Panc1 (cell line): Measurements from ENCODE around the gene DRD3. TPM values are rescaled to one million over a fixed set of nuclear protein-coding genes. Genes with fewer than 3 reads are reported as not detected.

ENCODE experiments used
- ATAC-seq: fragments of 200-7000 bp; cut with Tn5 transposase; 2 replicates; pipeline ENCODE4 v1.9.1; 2020; ENCODE audit warnings: mild to moderate bottlenecking, moderate library complexity
- BruUV-seq: library from RNA; stranded (reverse); fragments of 400-500 nt; replicated peaks from 2 replicates; lab custom pipeline; 2021; lab: Mats Ljungman, UMichigan
- CTCF ChIA-PET: fragments of 300-600 bp; sonication (Branson Sonifier 250); formaldehyde crosslinking; loops from one replicate; lab custom pipeline; 2022; ENCODE audit warnings: antibody characterized with exemption; lab: Charles Lee
- POLR2A ChIA-PET: fragments of 300-600 bp; sonication (Branson Sonifier 250); formaldehyde crosslinking; loops from one replicate; lab custom pipeline; 2022; ENCODE audit warnings: antibody characterized with exemption; lab: Charles Lee
- DNase-seq: peaks from one replicate; pipeline ENCODE4 v3.0.0-alpha.2; 2010; ENCODE audit warnings: low read depth, low spot score
- H3K27ac ChIP-seq: 2 replicates; pipeline ENCODE4 v1.5.1; 2011; ENCODE audit warnings: mild to moderate bottlenecking, low read length, inconsistent platforms
- H3K27me3 ChIP-seq: fragments of 200-500 bp; sonication (Bioruptor generic); 2 replicates; pipeline ENCODE4 v1.6.0; 2014; ENCODE audit warnings: low read length, inconsistent platforms; ENCODE audit not compliant: control insufficient read depth, insufficient read depth
- H3K36me3 ChIP-seq: fragments of 200-500 bp; sonication (Bioruptor generic); 2 replicates; pipeline ENCODE4 v1.5.1; 2014; ENCODE audit warnings: inconsistent platforms, mild to moderate bottlenecking, low read length, moderate library complexity; ENCODE audit not compliant: control insufficient read depth, insufficient read depth
- H3K4me1 ChIP-seq: 2 replicates; pipeline ENCODE4 v1.5.1; 2011; ENCODE audit warnings: inconsistent platforms, mild to moderate bottlenecking, low read length, moderate library complexity; ENCODE audit not compliant: control insufficient read depth, insufficient read depth
- H3K4me3 ChIP-seq, 2 experiments: 2 replicates each; pipeline ENCODE4 v1.5.1; 2011 to 2012; ENCODE audit warnings: low read depth in 2 of 2, low read length in 2 of 2, mild to moderate bottlenecking in 2 of 2, inconsistent platforms in 1 of 2, moderate library complexity in 1 of 2
- H3K9me3 ChIP-seq: fragments of 200-500 bp; sonication (Bioruptor generic); 2 replicates; pipeline ENCODE4 v1.5.1; 2014; ENCODE audit warnings: low read depth, mild to moderate bottlenecking, inconsistent platforms, low read length, moderate library complexity; ENCODE audit not compliant: control insufficient read depth, insufficient read depth
- CTCF ChIP-seq: fragments of 450-650 bp; IDR thresholded peaks from 2 replicates; pipeline ENCODE4 v1.5.1; 2017; ENCODE audit warnings: mild to moderate bottlenecking
- POLR2AphosphoS5 ChIP-seq: IDR thresholded peaks from 2 replicates; pipeline ENCODE4 v1.6.1; 2012; ENCODE audit warnings: mild to moderate bottlenecking, low read depth, low read length, moderate library complexity
- REST ChIP-seq, 2 experiments: IDR thresholded peaks; 2 replicates each; pipeline ENCODE4 v1.6.1; 2011 to 2012; ENCODE audit warnings: low read depth in 2 of 2, control low read depth in 1 of 2, low read length in 1 of 2, mild to moderate bottlenecking in 1 of 2, moderate library complexity in 1 of 2; ENCODE audit not compliant: insufficient read depth in 1 of 2
- SIN3A ChIP-seq: IDR thresholded peaks from 2 replicates; pipeline ENCODE4 v1.6.1; 2012; ENCODE audit warnings: low read depth, mild to moderate bottlenecking, low read length, moderate library complexity, borderline replicate concordance; ENCODE audit not compliant: insufficient read depth
- TCF7L2 ChIP-seq: IDR thresholded peaks from 2 replicates; pipeline ENCODE4 v1.6.1; 2011; ENCODE audit warnings: mild to moderate bottlenecking, low read depth, low read length, inconsistent platforms
- in situ Hi-C: cut with HindIII; loops from 2 replicates; pipeline ENCODE4 v1.10.0; 2016; ENCODE audit warnings: low sequenced_read_pairs, low pct_unique_long_range_greater_than_20kb
- intact Hi-C: fragments of 100-400 bp; cut with micrococcal nuclease; formaldehyde crosslinking; loops from one replicate; pipeline ENCODE4 v1.10.0; 2022; ENCODE audit not compliant: unreplicated experiment
- total RNA-seq: library from RNA; stranded (reverse); gene quantifications from one replicate; pipeline ENCODE4 v1.2.1, GENCODE V29; 2021; ENCODE audit not compliant: unreplicated experiment

Gene DRD3
- total RNA-seq, 1 experiment from 2014 or later = not detected

GRCh38 chr3:114112696-114113095, 66.2 kb downstream of the DRD3 start:
- in situ Hi-C loops = no loop called here
- Histone ChIP-seq H3K27ac (no peak overlapping the region), H3K27me3 (peaks cover 14% of the 10 kb centered on the region), H3K4me1 (no peaks in the 10 kb centered on the region), H3K9me3 (no peaks in the 10 kb centered on the region), H3K4me3 (no peak overlapping the region), H3K36me3 (no peaks in the 10 kb centered on the region)
- intact Hi-C loops = no loop called here
- DNase-seq (no peak), ATAC-seq (no peak)
- ChIA-PET CTCF (no interaction called here), POLR2A (no interaction called here)
- no TSS peak for BruUV-seq
- no peak for TF ChIP-seq SIN3A
- no peak for TF ChIP-seq REST (IDR thresholded peaks at IDR 0.05; ENCODE audit: insufficient read depth in 1 of 2, low read depth in 2 of 2, low read length in 1 of 2)
- TF ChIP-seq POLR2AphosphoS5 = no peak
- TF ChIP-seq CTCF = no peak
- TF ChIP-seq TCF7L2 = no peak

GRCh38 chr3:114111060-114111770, 67.6 kb downstream of the DRD3 start:
- Histone ChIP-seq H3K27ac (no peak overlapping the region), H3K36me3 (no peaks in the 10 kb centered on the region), H3K27me3 (peaks cover 16% of the 10 kb centered on the region), H3K4me1 (no peaks in the 10 kb centered on the region), H3K9me3 (no peaks in the 10 kb centered on the region), H3K4me3 (no peak overlapping the region)
- no TSS peak for BruUV-seq
- ChIA-PET POLR2A (no interaction called here), CTCF (no interaction called here)
- TF ChIP-seq SIN3A = no peak
- TF ChIP-seq POLR2AphosphoS5 = no peak
- TF ChIP-seq TCF7L2 = no peak
- TF ChIP-seq CTCF = no peak
- no peak for TF ChIP-seq REST (IDR thresholded peaks at IDR 0.05; ENCODE audit: insufficient read depth in 1 of 2, low read depth in 2 of 2, low read length in 1 of 2)
- ATAC-seq (no peak), DNase-seq (no peak)
- intact Hi-C loops (no loop called here), in situ Hi-C loops (no loop called here)
